CD4-positive, alpha-beta memory T cell (primary cell): ENCODE results near the gene GRID1. TPM values are rescaled to one million over a fixed set of nuclear protein-coding genes. Genes with fewer than 3 reads are reported as not detected.
A peak's percentile ranks its signal among the peaks of the same experiment; 100 is the strongest.

Experiments used
- CTCF ChIA-PET: fragments of 350-600 bp; sonication (Branson Sonifier 250); formaldehyde crosslinking; loops from one replicate; lab custom pipeline; 2021; ENCODE audit warnings: inconsistent platforms; ENCODE audit not compliant: partially characterized antibody; lab: Charles Lee
- POLR2A ChIA-PET: fragments of 350-600 bp; sonication (Branson Sonifier 250); formaldehyde crosslinking; loops from one replicate; lab custom pipeline; 2021; ENCODE audit not compliant: partially characterized antibody; lab: Charles Lee
- DNase-seq, 5 donors: peaks; one replicate each; pipeline versions ENCODE4 v3.0.0 to v3.0.0-alpha.2; 2020 to 2022; ENCODE audit warnings: mixed read lengths in 1 of 5
- H3K27ac ChIP-seq: one replicate; pipeline ENCODE4 v1.7.0; 2013; ENCODE audit warnings: low read depth, low read length
- H3K27me3 ChIP-seq: 2 replicates; pipeline ENCODE4 v1.7.0; 2013; ENCODE audit warnings: mild to moderate bottlenecking, low read length, moderate library complexity; ENCODE audit not compliant: insufficient read depth
- H3K36me3 ChIP-seq: 2 replicates; pipeline ENCODE4 v1.7.0; 2013; ENCODE audit warnings: mild to moderate bottlenecking, low read length, moderate library complexity; ENCODE audit not compliant: insufficient read depth
- H3K4me1 ChIP-seq: 2 replicates; pipeline ENCODE4 v1.7.0; 2013; ENCODE audit warnings: mild to moderate bottlenecking, low read length, moderate library complexity; ENCODE audit not compliant: insufficient read depth
- H3K4me3 ChIP-seq, 2 donors: one replicate each; pipeline ENCODE4 v1.7.0; 2013; ENCODE audit warnings: low read length in 2 of 2, mild to moderate bottlenecking in 1 of 2
- H3K9me3 ChIP-seq, 2 donors: one replicate each; pipeline ENCODE4 v1.7.0; 2013; ENCODE audit warnings: low read length in 2 of 2, control low read depth in 1 of 2; ENCODE audit not compliant: control insufficient read depth in 1 of 2
- H3K27ac Mint-ChIP-seq, 7 donors: one replicate each; pipeline ENCODE4 v1.8.0; 2020 to 2021; ENCODE audit warnings: mixed read lengths in 7 of 7, mild to moderate bottlenecking in 6 of 7, inconsistent platforms in 3 of 7, moderate library complexity in 3 of 7
- H3K27me3 Mint-ChIP-seq, 2 donors: one replicate each; pipeline ENCODE4 v1.8.0; 2020 to 2021; ENCODE audit warnings: mixed read lengths in 2 of 2
- H3K36me3 Mint-ChIP-seq, 2 donors: one replicate each; pipeline ENCODE4 v1.8.0; 2020 to 2021; ENCODE audit warnings: mixed read lengths in 2 of 2, inconsistent platforms in 1 of 2, mild to moderate bottlenecking in 1 of 2
- H3K4me1 Mint-ChIP-seq, 4 donors: one replicate each; pipeline ENCODE4 v1.8.0; 2020 to 2021; ENCODE audit warnings: mixed read lengths in 4 of 4, mild to moderate bottlenecking in 1 of 4
- H3K4me3 Mint-ChIP-seq, 8 donors: one replicate each; pipeline ENCODE4 v1.8.0; 2020 to 2021; ENCODE audit warnings: mixed read lengths in 8 of 8, mild to moderate bottlenecking in 7 of 8, moderate library complexity in 6 of 8, inconsistent platforms in 3 of 8
- H3K9me3 Mint-ChIP-seq, 8 donors: one replicate each; pipeline ENCODE4 v1.8.0; 2020 to 2021; ENCODE audit warnings: mixed read lengths in 8 of 8, mild to moderate bottlenecking in 5 of 8, inconsistent platforms in 3 of 8, moderate library complexity in 1 of 8
- intact Hi-C: fragments of 100-400 bp; cut with micrococcal nuclease; formaldehyde crosslinking; loops from one replicate; pipeline ENCODE4 v1.15.1; 2023
- polyA plus RNA-seq, 2 donors: library from polyadenylated mRNA; unstranded; fragments of 300-500 nt; fragmentation: Illumina TruSeq; gene quantifications; one replicate each; pipeline ENCODE4 v1.2.3, GENCODE V29; 2021
- total RNA-seq, 2 experiments: library from RNA; stranded (reverse); gene quantifications; one replicate each; pipeline ENCODE4 v1.2.3, GENCODE V29; 2021

The GRID1 gene
- total and polyA plus RNA-seq, 4 experiments from 2014 or later = not detected

- no peaks in the 10 kb centered on the region for H3K36me3 Mint-ChIP-seq
- H3K4me1 ChIP-seq = no peaks in the 10 kb centered on the region
- H3K4me3 Mint-ChIP-seq = no peak overlapping the region
- H3K36me3 ChIP-seq = no peaks in the 10 kb centered on the region
- intact Hi-C loops = no loop called here
- no peak for DNase-seq
- no peaks in the 10 kb centered on the region for H3K9me3 ChIP-seq
- H3K27ac Mint-ChIP-seq = no peak overlapping the region
- ChIA-PET CTCF (interaction anchor here (1.4 to 1.9 kb wide), 2 partner anchors 10 to 11 kb away, joined by 3 to 5 read pairs; no protein-coding TSS in a partner anchor), POLR2A (interaction anchor here (1.0 kb wide), 1 partner anchor 9 kb away, joined by 3 read pairs; no protein-coding TSS in a partner anchor)
- no peak overlapping the region for H3K27ac ChIP-seq
- H3K4me1 Mint-ChIP-seq = peaks cover 0 to 4% (median under 1%) of the 10 kb centered on the region in 4 donors
- no peaks in the 10 kb centered on the region for H3K27me3 ChIP-seq
- H3K9me3 Mint-ChIP-seq = no peaks in the 10 kb centered on the region
- no peak overlapping the region for H3K4me3 ChIP-seq
- peaks cover 1 to 2% of the 10 kb centered on the region in 2 donors for H3K27me3 Mint-ChIP-seq
Observed at GRCh38 chr10:85623342-85623741, 743.3 kb downstream of the GRID1 start.

GRCh38 chr10:85622425-85622824 lies 744.2 kb downstream of the GRID1 start:
- Mint-ChIP-seq H3K36me3 (no peaks in the 10 kb centered on the region), H3K27me3 (peaks cover 2 to 4% of the 10 kb centered on the region in 2 donors), H3K4me1 (peaks cover 0 to 4% (median 3%) of the 10 kb centered on the region in 4 donors), H3K9me3 (no peaks in the 10 kb centered on the region), H3K4me3 (no peak overlapping the region), H3K27ac (no peak overlapping the region)
- no peaks in the 10 kb centered on the region for H3K9me3 ChIP-seq
- H3K27ac ChIP-seq = no peak overlapping the region
- no peaks in the 10 kb centered on the region for H3K36me3 ChIP-seq
- DNase-seq = no peak
- ChIA-PET POLR2A (interaction anchor here (1.0 kb wide), 1 partner anchor 9 kb away, joined by 3 read pairs; no protein-coding TSS in a partner anchor), CTCF (interaction anchor here (1.9 kb wide), 1 partner anchor 9 kb away, joined by 5 read pairs; no protein-coding TSS in a partner anchor)
- H3K4me1 ChIP-seq = no peaks in the 10 kb centered on the region
- no peak overlapping the region for H3K4me3 ChIP-seq
- intact Hi-C loops = no loop called here
- H3K27me3 ChIP-seq = no peaks in the 10 kb centered on the region

- no peaks in the 10 kb centered on the region for H3K9me3 Mint-ChIP-seq
- H3K27ac Mint-ChIP-seq = no peak overlapping the region
- no peaks in the 10 kb centered on the region for H3K36me3 Mint-ChIP-seq
- peaks cover 2 to 4% of the 10 kb centered on the region in 2 donors for H3K27me3 Mint-ChIP-seq
- Histone ChIP-seq H3K27ac (no peak overlapping the region), H3K36me3 (no peaks in the 10 kb centered on the region), H3K27me3 (no peaks in the 10 kb centered on the region), H3K4me1 (no peaks in the 10 kb centered on the region), H3K9me3 (no peaks in the 10 kb centered on the region), H3K4me3 (no peak overlapping the region)
- CTCF ChIA-PET = interaction anchor here (0.7 to 1.1 kb wide), 2 partner anchors 9 to 13 kb away, joined by 3 read pairs; no protein-coding TSS in a partner anchor
- POLR2A ChIA-PET = no interaction called here
- DNase-seq = no peak
- no peak overlapping the region for H3K4me3 Mint-ChIP-seq
- intact Hi-C loops = no loop called here
- peaks cover 0 to 5% (median 3%) of the 10 kb centered on the region in 4 donors for H3K4me1 Mint-ChIP-seq
Observed at GRCh38 chr10:85621562-85621961, 745.0 kb downstream of the GRID1 start.

GRCh38 chr10:85620807-85621206 lies 745.8 kb downstream of the GRID1 start:
- no peak overlapping the region for H3K4me3 Mint-ChIP-seq
- H3K27me3 ChIP-seq = no peaks in the 10 kb centered on the region
- no peak overlapping the region for H3K27ac ChIP-seq
- intact Hi-C loops = no loop called here
- no peaks in the 10 kb centered on the region for H3K4me1 ChIP-seq
- no peak for DNase-seq
- CTCF ChIA-PET = interaction anchor here (1.1 kb wide), 1 partner anchor 13 kb away, joined by 3 read pairs; no protein-coding TSS in a partner anchor
- H3K9me3 ChIP-seq = no peaks in the 10 kb centered on the region
- no peaks in the 10 kb centered on the region for H3K36me3 ChIP-seq
- peaks cover 2 to 4% of the 10 kb centered on the region in 2 donors for H3K27me3 Mint-ChIP-seq
- no peak overlapping the region for H3K27ac Mint-ChIP-seq
- H3K36me3 Mint-ChIP-seq = no peaks in the 10 kb centered on the region
- POLR2A ChIA-PET = no interaction called here
- H3K9me3 Mint-ChIP-seq = no peaks in the 10 kb centered on the region
- H3K4me3 ChIP-seq = no peak overlapping the region
- H3K4me1 Mint-ChIP-seq = peaks cover 0 to 9% (median 3%) of the 10 kb centered on the region in 4 donors

GRCh38 chr10:85619832-85620231 lies 746.8 kb downstream of the GRID1 start:
- Histone ChIP-seq H3K27me3 (no peaks in the 10 kb centered on the region), H3K4me1 (peaks cover 4% of the 10 kb centered on the region), H3K4me3 (no peak overlapping the region), H3K27ac (no peak overlapping the region), H3K9me3 (no peaks in the 10 kb centered on the region), H3K36me3 (no peaks in the 10 kb centered on the region)
- POLR2A ChIA-PET = no interaction called here
- Mint-ChIP-seq H3K27ac (peak overlapping the region in 1 of 7 donors; percentile 10), H3K9me3 (no peaks in the 10 kb centered on the region), H3K36me3 (no peaks in the 10 kb centered on the region), H3K4me3 (no peak overlapping the region), H3K27me3 (peaks cover 2 to 4% of the 10 kb centered on the region in 2 donors), H3K4me1 (peaks cover under 1 to 17% (median 6%) of the 10 kb centered on the region in 4 donors)
- intact Hi-C loops = no loop called here
- CTCF ChIA-PET = no interaction called here
- DNase-seq = no peak

- H3K27me3 ChIP-seq = no peaks in the 10 kb centered on the region
- intact Hi-C loops = no loop called here
- Mint-ChIP-seq H3K27ac (no peak overlapping the region), H3K4me1 (peaks cover 10 to 27% (median 15%) of the 10 kb centered on the region in 4 donors), H3K36me3 (no peaks in the 10 kb centered on the region), H3K9me3 (no peaks in the 10 kb centered on the region), H3K27me3 (peaks cover 2 to 4% of the 10 kb centered on the region in 2 donors), H3K4me3 (no peak overlapping the region)
- DNase-seq = no peak
- POLR2A ChIA-PET = no interaction called here
- CTCF ChIA-PET = no interaction called here
- peaks cover 14% of the 10 kb centered on the region for H3K4me1 ChIP-seq
- no peaks in the 10 kb centered on the region for H3K36me3 ChIP-seq
- no peak overlapping the region for H3K27ac ChIP-seq
- H3K9me3 ChIP-seq = no peaks in the 10 kb centered on the region
- no peak overlapping the region for H3K4me3 ChIP-seq
Observed at GRCh38 chr10:85618841-85619240, 747.8 kb downstream of the GRID1 start.

GRCh38 chr10:85617751-85618546 lies 748.6 kb downstream of the GRID1 start:
- no peak for DNase-seq
- Histone ChIP-seq H3K9me3 (no peaks in the 10 kb centered on the region), H3K4me3 (no peak overlapping the region), H3K27ac (no peak overlapping the region), H3K4me1 (peaks cover 23% of the 10 kb centered on the region), H3K27me3 (no peaks in the 10 kb centered on the region), H3K36me3 (no peaks in the 10 kb centered on the region)
- intact Hi-C loops = no loop called here
- ChIA-PET CTCF (no interaction called here), POLR2A (no interaction called here)
- H3K4me1 Mint-ChIP-seq = peaks cover 16 to 36% (median 20%) of the 10 kb centered on the region in 4 donors
- no peaks in the 10 kb centered on the region for H3K36me3 Mint-ChIP-seq
- no peaks in the 10 kb centered on the region for H3K9me3 Mint-ChIP-seq
- H3K4me3 Mint-ChIP-seq = no peak overlapping the region
- no peak overlapping the region for H3K27ac Mint-ChIP-seq
- peaks cover 0 to 4% of the 10 kb centered on the region in 2 donors for H3K27me3 Mint-ChIP-seq
